Measurements from ENCODE around the gene TINAGL1. TPM values are rescaled to one million over a fixed set of nuclear protein-coding genes. Genes with fewer than 3 reads are reported as not detected.

The TINAGL1 gene
- total and polyA plus RNA-seq, 2 experiments from 2014 or later = 46.2 to 64.4 TPM

DNA sequence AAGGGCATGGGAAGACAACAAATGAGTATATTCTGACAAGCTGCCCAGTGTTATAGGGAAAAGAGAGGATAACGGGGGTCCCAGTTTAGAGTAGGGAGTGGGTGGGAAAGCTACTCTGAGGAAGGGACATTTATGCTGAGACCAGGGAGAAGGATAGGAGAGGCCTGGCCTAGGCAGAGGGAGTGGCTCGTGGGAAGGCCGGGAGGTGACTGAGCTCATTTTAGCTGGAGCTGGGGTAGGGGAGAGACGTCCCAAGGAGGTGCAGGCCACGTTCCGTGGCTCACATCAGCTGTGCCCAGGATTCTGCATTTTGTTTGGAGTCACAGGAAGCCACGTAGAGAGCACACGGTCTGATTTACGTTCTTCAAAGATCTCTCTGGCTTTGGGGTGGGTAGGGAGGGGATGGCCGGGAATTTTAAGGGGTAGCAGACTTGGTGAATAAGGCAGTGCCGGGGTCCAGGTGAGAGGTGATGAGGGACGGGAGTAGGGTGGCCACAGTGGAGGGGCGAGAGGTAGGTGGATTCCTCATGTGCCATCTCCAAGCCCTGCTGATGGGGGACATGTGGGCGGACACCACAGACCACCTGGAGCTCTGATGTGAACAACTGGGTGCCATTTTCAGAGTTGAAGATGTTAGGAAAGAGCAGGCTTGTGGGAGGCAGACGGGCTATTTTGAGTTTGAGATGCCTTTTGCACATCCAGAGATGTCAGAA, 4.7 kb downstream of the TINAGL1 start:
- DNase-seq (ENCODE audit: low spot score) = no peak
- Histone ChIP-seq H3K4me2 (peak overlapping the region; percentile 69), H3K79me2 (peaks cover 21% of the 10 kb centered on the region), H3K9me2 (replicated peaks; ENCODE audit: insufficient read depth) (no peaks in the 10 kb centered on the region), H2AFZ (no peak overlapping the region), H3K27ac (peak overlapping the region; percentile 95), H3K36me3 (replicated peaks; ENCODE audit: insufficient read depth, low read depth) (no peaks in the 10 kb centered on the region), H4K20me1 (ENCODE audit: insufficient read depth, poor library complexity, severe bottlenecking) (no peaks in the 10 kb centered on the region), H3K9me3 (ENCODE audit: low read depth) (no peaks in the 10 kb centered on the region), H3K27me3 (no peaks in the 10 kb centered on the region), H3K4me1 (ENCODE audit: insufficient read depth) (peaks cover 61% of the 10 kb centered on the region), H3K4me3 (no peak overlapping the region)
- 93% methylated on average over 14 of the region's 15 CpGs for WGBS (ENCODE audit: low lambda C conversion rate, missing lambda C conversion rate)
- TF ChIP-seq EZH2phosphoT487 (IDR thresholded peaks at IDR 0.05; ENCODE audit: low read depth, severe bottlenecking, unreplicated experiment) (no peak), EZH2 (IDR thresholded peaks at IDR 0.05; ENCODE audit: borderline replicate concordance) (no peak)
- TF ChIP-seq, protein P1, sequence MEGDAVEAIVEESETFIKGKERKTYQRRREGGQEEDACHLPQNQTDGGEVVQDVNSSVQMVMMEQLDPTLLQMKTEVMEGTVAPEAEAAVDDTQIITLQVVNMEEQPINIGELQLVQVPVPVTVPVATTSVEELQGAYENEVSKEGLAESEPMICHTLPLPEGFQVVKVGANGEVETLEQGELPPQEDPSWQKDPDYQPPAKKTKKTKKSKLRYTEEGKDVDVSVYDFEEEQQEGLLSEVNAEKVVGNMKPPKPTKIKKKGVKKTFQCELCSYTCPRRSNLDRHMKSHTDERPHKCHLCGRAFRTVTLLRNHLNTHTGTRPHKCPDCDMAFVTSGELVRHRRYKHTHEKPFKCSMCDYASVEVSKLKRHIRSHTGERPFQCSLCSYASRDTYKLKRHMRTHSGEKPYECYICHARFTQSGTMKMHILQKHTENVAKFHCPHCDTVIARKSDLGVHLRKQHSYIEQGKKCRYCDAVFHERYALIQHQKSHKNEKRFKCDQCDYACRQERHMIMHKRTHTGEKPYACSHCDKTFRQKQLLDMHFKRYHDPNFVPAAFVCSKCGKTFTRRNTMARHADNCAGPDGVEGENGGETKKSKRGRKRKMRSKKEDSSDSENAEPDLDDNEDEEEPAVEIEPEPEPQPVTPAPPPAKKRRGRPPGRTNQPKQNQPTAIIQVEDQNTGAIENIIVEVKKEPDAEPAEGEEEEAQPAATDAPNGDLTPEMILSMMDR (IDR thresholded peaks at IDR 0.05; ENCODE audit: poor library complexity) = no peak

DNA sequence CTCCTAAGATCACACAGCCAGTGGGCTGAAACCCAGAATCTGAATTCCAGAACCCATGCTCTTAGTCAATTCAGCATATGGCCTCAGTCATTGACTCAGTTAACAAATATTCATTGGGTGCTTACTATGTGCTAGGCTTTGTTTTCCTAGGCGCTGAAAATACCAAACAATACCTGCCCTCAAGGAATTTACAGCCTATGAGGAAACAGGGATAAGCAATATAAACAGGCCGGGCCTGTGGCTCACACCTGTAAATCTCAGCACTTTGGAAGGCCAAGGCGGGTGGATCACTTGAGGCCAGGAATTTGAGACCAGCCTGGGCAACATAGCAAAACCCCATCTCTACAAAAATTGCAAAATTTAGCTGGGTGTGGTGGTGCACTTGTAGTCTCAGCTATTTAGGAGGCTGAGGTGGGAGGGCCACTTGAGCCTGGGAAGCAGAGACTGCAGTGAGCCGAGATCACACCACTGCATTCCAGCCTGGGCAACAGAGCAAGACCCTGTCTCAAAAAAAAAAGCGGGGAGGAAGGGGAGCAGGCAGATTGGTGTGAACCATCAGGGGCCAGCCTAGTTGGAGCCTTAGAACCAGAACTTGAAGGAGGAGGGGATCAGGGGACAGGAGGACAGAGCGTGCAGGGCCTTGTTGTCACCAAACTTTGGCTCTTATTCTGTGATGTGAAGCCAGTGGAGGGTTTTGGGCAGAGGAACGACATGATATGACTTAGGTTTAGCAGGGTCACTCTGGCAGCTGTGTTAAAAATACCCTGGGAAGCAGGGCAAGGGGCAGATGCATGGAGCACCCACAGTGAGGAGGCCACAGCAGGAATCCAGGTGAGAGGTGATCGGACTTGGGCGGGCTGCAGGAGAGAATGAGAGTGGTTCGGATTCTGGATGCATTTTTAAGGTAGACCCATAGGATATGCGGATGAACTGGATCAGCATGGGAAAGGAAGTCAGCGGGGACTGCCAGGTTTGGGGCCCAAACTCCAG, 5.8 kb downstream of the TINAGL1 start:
- Histone ChIP-seq H2AFZ (no peak overlapping the region), H3K9me2 (replicated peaks; ENCODE audit: insufficient read depth) (no peaks in the 10 kb centered on the region), H4K20me1 (ENCODE audit: insufficient read depth, poor library complexity, severe bottlenecking) (no peaks in the 10 kb centered on the region), H3K4me3 (no peak overlapping the region), H3K36me3 (replicated peaks; ENCODE audit: insufficient read depth, low read depth) (no peaks in the 10 kb centered on the region), H3K4me1 (ENCODE audit: insufficient read depth) (peaks cover 50% of the 10 kb centered on the region), H3K27me3 (no peaks in the 10 kb centered on the region), H3K4me2 (no peak overlapping the region), H3K79me2 (peaks cover 14% of the 10 kb centered on the region), H3K27ac (peak overlapping the region; percentile 95), H3K9me3 (ENCODE audit: low read depth) (no peaks in the 10 kb centered on the region)
- DNase-seq (ENCODE audit: low spot score) = no peak
- TF ChIP-seq EZH2phosphoT487 (IDR thresholded peaks at IDR 0.05; ENCODE audit: low read depth, severe bottlenecking, unreplicated experiment) = no peak
- TF ChIP-seq, protein P1 (IDR thresholded peaks at IDR 0.05; ENCODE audit: poor library complexity) = no peak
- no peak for TF ChIP-seq EZH2 (IDR thresholded peaks at IDR 0.05; ENCODE audit: borderline replicate concordance)
- 75% methylated on average over 11 of the region's 12 CpGs for WGBS (ENCODE audit: low lambda C conversion rate, missing lambda C conversion rate)

DNA sequence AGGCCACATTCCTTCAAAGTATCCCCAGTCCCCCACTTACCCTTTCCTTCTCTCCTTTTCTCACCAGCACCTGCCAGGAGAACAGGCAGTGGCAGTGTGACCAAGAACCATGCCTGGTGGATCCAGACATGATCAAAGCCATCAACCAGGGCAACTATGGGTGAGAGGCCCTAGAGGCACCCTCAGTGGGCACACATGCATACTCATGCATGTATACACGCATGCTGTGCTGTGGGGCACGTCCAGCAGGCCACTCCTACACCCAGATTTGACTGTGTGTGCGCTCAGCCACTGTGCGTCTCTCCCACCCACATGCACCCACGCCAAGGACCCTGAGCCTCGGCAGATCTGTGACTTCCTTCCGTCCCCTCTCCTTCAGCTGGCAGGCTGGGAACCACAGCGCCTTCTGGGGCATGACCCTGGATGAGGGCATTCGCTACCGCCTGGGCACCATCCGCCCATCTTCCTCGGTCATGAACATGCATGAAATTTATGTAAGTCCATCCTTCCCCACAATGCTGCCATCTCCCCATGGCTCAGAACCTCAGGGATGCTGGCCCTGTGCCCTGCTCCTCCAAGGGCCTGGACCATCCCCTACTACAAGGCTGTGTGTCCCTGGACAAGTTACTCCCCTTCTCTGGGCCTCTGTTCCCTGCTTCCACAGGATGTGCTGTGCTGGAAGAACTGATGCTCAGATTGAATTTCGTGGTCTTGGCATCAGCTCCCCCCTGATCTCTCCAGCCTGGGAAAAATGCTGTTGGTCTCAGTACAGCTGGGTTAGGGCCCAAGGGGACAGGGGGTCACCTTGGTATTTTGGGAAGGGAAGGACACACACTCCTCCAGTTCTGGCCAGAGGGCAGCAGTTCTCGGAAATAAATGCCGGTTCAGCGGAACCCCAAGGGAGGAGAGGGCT, 7.0 kb downstream of the TINAGL1 start:
- no peak overlapping the region for H3K27ac ChIP-seq
- no peaks in the 10 kb centered on the region for H3K9me2 ChIP-seq (replicated peaks; ENCODE audit: insufficient read depth)
- no peaks in the 10 kb centered on the region for H3K36me3 ChIP-seq (replicated peaks; ENCODE audit: insufficient read depth, low read depth)
- no peak overlapping the region for H3K4me2 ChIP-seq
- 89% methylated on average over 16 of the region's 16 CpGs for WGBS (ENCODE audit: low lambda C conversion rate, missing lambda C conversion rate)
- no peak for DNase-seq (ENCODE audit: low spot score)
- H3K4me3 ChIP-seq = no peak overlapping the region
- no peaks in the 10 kb centered on the region for H4K20me1 ChIP-seq (ENCODE audit: insufficient read depth, poor library complexity, severe bottlenecking)
- peaks cover 4% of the 10 kb centered on the region for H3K79me2 ChIP-seq
- no peak overlapping the region for H2AFZ ChIP-seq
- H3K4me1 ChIP-seq (ENCODE audit: insufficient read depth) = peaks cover 48% of the 10 kb centered on the region
- no peaks in the 10 kb centered on the region for H3K27me3 ChIP-seq
- no peaks in the 10 kb centered on the region for H3K9me3 ChIP-seq (ENCODE audit: low read depth)
- TF ChIP-seq, protein P1 (IDR thresholded peaks at IDR 0.05; ENCODE audit: poor library complexity) = no peak
- TF ChIP-seq EZH2 (IDR thresholded peaks at IDR 0.05; ENCODE audit: borderline replicate concordance) = no peak
- no peak for TF ChIP-seq EZH2phosphoT487 (IDR thresholded peaks at IDR 0.05; ENCODE audit: low read depth, severe bottlenecking, unreplicated experiment)
